Measurements from ENCODE around the gene DLG2.

GRCh38 chr11:83801799-83802198 lies 1825.3 kb downstream of the DLG2 start:
- TF ChIP-seq, protein P1, sequence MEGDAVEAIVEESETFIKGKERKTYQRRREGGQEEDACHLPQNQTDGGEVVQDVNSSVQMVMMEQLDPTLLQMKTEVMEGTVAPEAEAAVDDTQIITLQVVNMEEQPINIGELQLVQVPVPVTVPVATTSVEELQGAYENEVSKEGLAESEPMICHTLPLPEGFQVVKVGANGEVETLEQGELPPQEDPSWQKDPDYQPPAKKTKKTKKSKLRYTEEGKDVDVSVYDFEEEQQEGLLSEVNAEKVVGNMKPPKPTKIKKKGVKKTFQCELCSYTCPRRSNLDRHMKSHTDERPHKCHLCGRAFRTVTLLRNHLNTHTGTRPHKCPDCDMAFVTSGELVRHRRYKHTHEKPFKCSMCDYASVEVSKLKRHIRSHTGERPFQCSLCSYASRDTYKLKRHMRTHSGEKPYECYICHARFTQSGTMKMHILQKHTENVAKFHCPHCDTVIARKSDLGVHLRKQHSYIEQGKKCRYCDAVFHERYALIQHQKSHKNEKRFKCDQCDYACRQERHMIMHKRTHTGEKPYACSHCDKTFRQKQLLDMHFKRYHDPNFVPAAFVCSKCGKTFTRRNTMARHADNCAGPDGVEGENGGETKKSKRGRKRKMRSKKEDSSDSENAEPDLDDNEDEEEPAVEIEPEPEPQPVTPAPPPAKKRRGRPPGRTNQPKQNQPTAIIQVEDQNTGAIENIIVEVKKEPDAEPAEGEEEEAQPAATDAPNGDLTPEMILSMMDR (conservative IDR thresholded peaks at IDR 0.05; ENCODE audit: low read length), result peak; percentile 44
- TF ChIP-seq EZH2phosphoT487 (IDR thresholded peaks at IDR 0.05; ENCODE audit: borderline replicate concordance, low read depth, low read length), result no peak
